OCI-LY7 (cell line): Measurements from ENCODE around the gene NEMP1.

Experiments
- EZH2phosphoT487 ChIP-seq: fragments of 200-600 bp; sonication (generic); IDR thresholded peaks from 2 replicates; pipeline ENCODE4 v1.6.1; 2018; ENCODE audit warnings: low read depth, borderline replicate concordance, mild to moderate bottlenecking, mixed run types, antibody characterized with exemption, low read length, moderate library complexity, mixed read lengths
- TF ChIP-seq, protein P1 (sequence below): fragments of 200-600 bp; sonication (generic); conservative IDR thresholded peaks from 2 replicates; pipeline ENCODE4 v1.5.1; 2014; ENCODE audit warnings: mild to moderate bottlenecking, antibody characterized with exemption, low read length, moderate library complexity, mixed read lengths

DNA sequence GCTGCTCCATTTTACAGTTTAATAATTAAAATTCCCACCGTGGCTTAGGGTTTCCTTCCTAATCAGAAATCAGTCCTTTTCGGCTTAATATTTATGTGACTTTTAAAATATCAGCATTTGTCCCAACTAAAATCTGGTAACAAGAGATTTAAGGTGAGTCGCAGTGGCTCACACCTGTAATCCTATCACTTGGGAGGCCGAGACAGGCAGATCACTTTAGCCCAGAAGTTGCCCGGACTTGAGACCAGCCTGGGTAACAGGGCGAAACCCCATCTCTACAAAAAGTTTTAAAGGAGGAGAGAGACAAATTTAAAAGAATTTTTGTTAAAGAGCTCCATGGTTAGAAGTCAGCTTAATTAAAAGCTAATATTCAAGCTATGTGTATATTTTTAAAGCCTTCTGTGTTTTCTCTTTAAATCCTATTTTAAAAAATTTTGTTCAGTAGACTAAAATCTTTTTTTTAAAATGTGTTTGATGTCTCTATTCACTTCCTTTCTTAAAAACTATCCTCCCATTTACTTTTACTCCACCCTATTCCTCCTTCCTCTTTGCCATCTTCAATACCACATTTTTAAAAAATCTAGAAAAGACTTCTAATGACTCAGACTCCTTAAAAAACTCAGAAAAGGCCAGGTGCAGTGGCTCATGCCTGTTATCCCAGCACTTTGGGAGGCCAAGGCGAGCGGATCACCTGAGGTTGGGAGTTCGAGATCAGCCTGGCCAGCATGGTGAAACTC, 58.4 kb downstream of the NEMP1 start:
- TF ChIP-seq, protein P1, sequence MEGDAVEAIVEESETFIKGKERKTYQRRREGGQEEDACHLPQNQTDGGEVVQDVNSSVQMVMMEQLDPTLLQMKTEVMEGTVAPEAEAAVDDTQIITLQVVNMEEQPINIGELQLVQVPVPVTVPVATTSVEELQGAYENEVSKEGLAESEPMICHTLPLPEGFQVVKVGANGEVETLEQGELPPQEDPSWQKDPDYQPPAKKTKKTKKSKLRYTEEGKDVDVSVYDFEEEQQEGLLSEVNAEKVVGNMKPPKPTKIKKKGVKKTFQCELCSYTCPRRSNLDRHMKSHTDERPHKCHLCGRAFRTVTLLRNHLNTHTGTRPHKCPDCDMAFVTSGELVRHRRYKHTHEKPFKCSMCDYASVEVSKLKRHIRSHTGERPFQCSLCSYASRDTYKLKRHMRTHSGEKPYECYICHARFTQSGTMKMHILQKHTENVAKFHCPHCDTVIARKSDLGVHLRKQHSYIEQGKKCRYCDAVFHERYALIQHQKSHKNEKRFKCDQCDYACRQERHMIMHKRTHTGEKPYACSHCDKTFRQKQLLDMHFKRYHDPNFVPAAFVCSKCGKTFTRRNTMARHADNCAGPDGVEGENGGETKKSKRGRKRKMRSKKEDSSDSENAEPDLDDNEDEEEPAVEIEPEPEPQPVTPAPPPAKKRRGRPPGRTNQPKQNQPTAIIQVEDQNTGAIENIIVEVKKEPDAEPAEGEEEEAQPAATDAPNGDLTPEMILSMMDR = no peak
- no peak for TF ChIP-seq EZH2phosphoT487
